Uterus (tissue), 4 donors: ENCODE results near the gene PLEKHM2. TPM values are rescaled to one million over a fixed set of nuclear protein-coding genes. Genes with fewer than 3 reads are reported as not detected.

Experiments
- DNase-seq, 2 donors: peaks; one replicate each; pipeline ENCODE4 v3.0.0-alpha.2; 2019 to 2020
- H3K27ac ChIP-seq, 2 donors: fragments of 200-600 bp; sonication (generic); 1 replicate in 1 of 2; 2 replicates in 1 of 2; pipeline ENCODE4 v1.5.1; 2016 to 2018
- H3K27me3 ChIP-seq, 2 donors: fragments of 200-600 bp; sonication (generic); one replicate each; pipeline ENCODE4 v1.5.1; 2018 to 2019; ENCODE audit warnings: control low read depth in 1 of 2
- H3K36me3 ChIP-seq, 2 donors: fragments of 200-600 bp; sonication (generic); one replicate each; pipeline ENCODE4 v1.5.1; 2019; ENCODE audit warnings: control low read depth in 1 of 2
- H3K4me1 ChIP-seq, 2 donors: fragments of 200-600 bp; sonication (generic); one replicate each; pipeline ENCODE4 v1.5.1; 2018 to 2019; ENCODE audit warnings: control low read depth in 1 of 2
- H3K4me3 ChIP-seq, 2 donors: fragments of 200-600 bp; sonication (generic); 1 replicate in 1 of 2; 2 replicates in 1 of 2; pipeline ENCODE4 v1.5.1; 2018 to 2019; ENCODE audit warnings: mild to moderate bottlenecking in 1 of 2
- H3K9me3 ChIP-seq, 2 donors: fragments of 200-600 bp; sonication (generic); one replicate each; pipeline ENCODE4 v1.5.1; 2019; ENCODE audit warnings: control low read depth in 1 of 2
- POLR2A ChIP-seq, 2 donors: fragments of 450-650 bp; IDR thresholded peaks; one replicate each; pipeline ENCODE4 v1.6.1; 2016; ENCODE audit warnings: antibody characterized with exemption in 2 of 2, mild to moderate bottlenecking in 1 of 2, moderate library complexity in 1 of 2
- intact Hi-C: fragments of 100-400 bp; cut with DNase I; formaldehyde crosslinking; loops from one replicate; pipeline ENCODE4 v1.15.1; 2023; ENCODE audit warnings: low total_unique reads
- total RNA-seq, 4 donors: library from RNA; depleted of rRNA in 3 of 4; stranded (reverse); fragments of >200 nt in 3 of 4; gene quantifications; one replicate each; pipeline versions ENCODE4 v1.1.0 to v1.2.4, GENCODE V29; 2014 to 2023
- TF ChIP-seq, protein P1 (sequence below), 4 experiments: fragments of 200-600 bp in 2 of 4; fragments of 450-650 bp in 2 of 4; sonication (generic) in 2 of 4; IDR thresholded peaks; one replicate each; pipeline ENCODE4 v1.5.1; 2016 to 2019; ENCODE audit warnings: antibody characterized with exemption in 4 of 4, mild to moderate bottlenecking in 2 of 4, moderate library complexity in 1 of 4
- donor health status: DM: yes; HTN: yes; CAD: no.

The PLEKHM2 gene, protein sequence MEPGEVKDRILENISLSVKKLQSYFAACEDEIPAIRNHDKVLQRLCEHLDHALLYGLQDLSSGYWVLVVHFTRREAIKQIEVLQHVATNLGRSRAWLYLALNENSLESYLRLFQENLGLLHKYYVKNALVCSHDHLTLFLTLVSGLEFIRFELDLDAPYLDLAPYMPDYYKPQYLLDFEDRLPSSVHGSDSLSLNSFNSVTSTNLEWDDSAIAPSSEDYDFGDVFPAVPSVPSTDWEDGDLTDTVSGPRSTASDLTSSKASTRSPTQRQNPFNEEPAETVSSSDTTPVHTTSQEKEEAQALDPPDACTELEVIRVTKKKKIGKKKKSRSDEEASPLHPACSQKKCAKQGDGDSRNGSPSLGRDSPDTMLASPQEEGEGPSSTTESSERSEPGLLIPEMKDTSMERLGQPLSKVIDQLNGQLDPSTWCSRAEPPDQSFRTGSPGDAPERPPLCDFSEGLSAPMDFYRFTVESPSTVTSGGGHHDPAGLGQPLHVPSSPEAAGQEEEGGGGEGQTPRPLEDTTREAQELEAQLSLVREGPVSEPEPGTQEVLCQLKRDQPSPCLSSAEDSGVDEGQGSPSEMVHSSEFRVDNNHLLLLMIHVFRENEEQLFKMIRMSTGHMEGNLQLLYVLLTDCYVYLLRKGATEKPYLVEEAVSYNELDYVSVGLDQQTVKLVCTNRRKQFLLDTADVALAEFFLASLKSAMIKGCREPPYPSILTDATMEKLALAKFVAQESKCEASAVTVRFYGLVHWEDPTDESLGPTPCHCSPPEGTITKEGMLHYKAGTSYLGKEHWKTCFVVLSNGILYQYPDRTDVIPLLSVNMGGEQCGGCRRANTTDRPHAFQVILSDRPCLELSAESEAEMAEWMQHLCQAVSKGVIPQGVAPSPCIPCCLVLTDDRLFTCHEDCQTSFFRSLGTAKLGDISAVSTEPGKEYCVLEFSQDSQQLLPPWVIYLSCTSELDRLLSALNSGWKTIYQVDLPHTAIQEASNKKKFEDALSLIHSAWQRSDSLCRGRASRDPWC
- total RNA-seq = 10 to 100 TPM; 21.3 to 70.2 (median 30.7) TPM

DNA sequence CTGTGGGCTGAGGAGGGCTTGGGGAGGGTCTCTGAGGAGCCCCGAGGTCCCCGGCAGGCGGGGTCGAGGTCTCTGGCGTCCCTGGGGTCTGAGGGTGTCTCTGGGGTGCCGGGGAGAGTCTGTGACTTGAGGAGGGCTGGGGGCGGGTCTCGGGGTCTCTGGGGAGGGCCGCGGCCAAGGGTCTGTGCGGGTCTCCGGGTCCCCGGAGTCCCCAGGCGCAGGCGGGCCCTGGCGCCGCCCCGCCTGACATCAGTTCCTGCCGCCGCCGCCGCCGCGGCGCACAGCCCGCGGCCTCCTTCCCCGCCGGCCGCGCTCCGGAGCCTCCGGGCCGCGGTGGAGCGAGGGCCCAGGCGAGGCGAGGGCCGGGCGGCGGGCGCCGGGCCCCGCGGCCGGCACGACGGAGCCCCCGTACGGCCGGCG, at the start of gene PLEKHM2:
Gene PLEKHM2, plus strand, starts transcription at position 279 of the 420 bp plus-strand sequence. CDS start 239 bp downstream, outside the sequence.
- no peaks in the 10 kb centered on the region for H3K36me3 ChIP-seq
- peak within 1 kb of the TSS; percentile 95 to 98 for H3K27ac ChIP-seq
- H3K27me3 ChIP-seq = no peaks in the 10 kb centered on the region
- intact Hi-C loops = no loop called here
- TF ChIP-seq, protein P1, sequence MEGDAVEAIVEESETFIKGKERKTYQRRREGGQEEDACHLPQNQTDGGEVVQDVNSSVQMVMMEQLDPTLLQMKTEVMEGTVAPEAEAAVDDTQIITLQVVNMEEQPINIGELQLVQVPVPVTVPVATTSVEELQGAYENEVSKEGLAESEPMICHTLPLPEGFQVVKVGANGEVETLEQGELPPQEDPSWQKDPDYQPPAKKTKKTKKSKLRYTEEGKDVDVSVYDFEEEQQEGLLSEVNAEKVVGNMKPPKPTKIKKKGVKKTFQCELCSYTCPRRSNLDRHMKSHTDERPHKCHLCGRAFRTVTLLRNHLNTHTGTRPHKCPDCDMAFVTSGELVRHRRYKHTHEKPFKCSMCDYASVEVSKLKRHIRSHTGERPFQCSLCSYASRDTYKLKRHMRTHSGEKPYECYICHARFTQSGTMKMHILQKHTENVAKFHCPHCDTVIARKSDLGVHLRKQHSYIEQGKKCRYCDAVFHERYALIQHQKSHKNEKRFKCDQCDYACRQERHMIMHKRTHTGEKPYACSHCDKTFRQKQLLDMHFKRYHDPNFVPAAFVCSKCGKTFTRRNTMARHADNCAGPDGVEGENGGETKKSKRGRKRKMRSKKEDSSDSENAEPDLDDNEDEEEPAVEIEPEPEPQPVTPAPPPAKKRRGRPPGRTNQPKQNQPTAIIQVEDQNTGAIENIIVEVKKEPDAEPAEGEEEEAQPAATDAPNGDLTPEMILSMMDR (IDR thresholded peaks at IDR 0.05) = no peak
- TF ChIP-seq POLR2A (IDR thresholded peaks at IDR 0.05) = peak; percentile 32 to 44
- H3K4me1 ChIP-seq = peaks cover 0 to 6% of the 10 kb centered on the region in 2 donors
- no peaks in the 10 kb centered on the region for H3K9me3 ChIP-seq
- H3K4me3 ChIP-seq = peak within 1 kb of the TSS; percentile 84 to 95
- DNase-seq = peak; percentile 39 to 45

DNA sequence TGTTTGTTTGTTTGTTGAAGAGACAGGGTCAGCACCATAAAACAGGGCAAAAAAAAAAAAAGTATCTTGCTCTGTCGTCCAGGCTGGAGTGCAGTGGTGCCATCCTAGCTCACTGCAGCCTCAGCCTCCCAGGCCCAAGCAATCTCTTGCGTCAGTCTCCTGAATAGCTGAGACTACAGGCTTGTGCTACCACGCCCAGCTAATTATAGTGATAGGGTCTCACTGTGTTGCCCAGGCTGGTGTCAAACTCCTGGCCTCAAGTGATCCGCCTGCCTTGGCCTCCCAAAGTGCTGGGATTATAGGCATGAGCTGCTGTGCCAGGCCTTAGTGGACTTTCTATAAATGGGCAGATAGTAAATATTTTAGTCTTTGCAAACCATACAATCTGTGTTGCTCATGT, 47.7 kb upstream of the PLEKHM2 start:
- no peaks in the 10 kb centered on the region for H3K36me3 ChIP-seq
- no peak overlapping the region for H3K27ac ChIP-seq
- TF ChIP-seq POLR2A (IDR thresholded peaks at IDR 0.05) = no peak
- TF ChIP-seq, protein P1 (IDR thresholded peaks at IDR 0.05) = no peak
- H3K9me3 ChIP-seq = no peaks in the 10 kb centered on the region
- intact Hi-C loops = no loop called here
- H3K4me1 ChIP-seq = no peaks in the 10 kb centered on the region
- no peaks in the 10 kb centered on the region for H3K27me3 ChIP-seq
- no peak overlapping the region for H3K4me3 ChIP-seq
- DNase-seq = no peak

DNA sequence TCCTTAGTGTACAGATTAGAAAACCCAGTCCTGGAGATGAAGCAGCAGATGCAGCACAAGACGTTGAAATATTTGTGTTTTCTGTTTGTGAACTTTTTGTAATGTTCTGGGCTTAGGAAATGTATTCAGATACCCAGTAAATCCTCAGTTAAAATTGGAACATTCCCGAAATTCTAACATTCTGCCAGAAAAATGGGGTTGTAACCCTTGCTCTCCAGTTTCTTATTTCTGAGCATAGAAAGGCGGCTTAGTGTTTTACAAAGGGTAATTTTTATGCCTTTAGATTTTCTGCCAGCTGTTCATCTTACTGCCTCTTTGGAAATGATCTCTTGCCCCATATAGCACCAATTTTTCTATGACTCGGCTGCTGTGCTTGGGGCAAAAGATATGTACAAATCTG, 46.3 kb upstream of the PLEKHM2 start:
- Histone ChIP-seq H3K27me3 (no peaks in the 10 kb centered on the region), H3K4me1 (no peaks in the 10 kb centered on the region), H3K4me3 (no peak overlapping the region), H3K9me3 (no peaks in the 10 kb centered on the region), H3K36me3 (no peaks in the 10 kb centered on the region), H3K27ac (no peak overlapping the region)
- intact Hi-C loops = no loop called here
- no peak for DNase-seq
- TF ChIP-seq, protein P1 (IDR thresholded peaks at IDR 0.05) = no peak
- no peak for TF ChIP-seq POLR2A (IDR thresholded peaks at IDR 0.05)

DNA sequence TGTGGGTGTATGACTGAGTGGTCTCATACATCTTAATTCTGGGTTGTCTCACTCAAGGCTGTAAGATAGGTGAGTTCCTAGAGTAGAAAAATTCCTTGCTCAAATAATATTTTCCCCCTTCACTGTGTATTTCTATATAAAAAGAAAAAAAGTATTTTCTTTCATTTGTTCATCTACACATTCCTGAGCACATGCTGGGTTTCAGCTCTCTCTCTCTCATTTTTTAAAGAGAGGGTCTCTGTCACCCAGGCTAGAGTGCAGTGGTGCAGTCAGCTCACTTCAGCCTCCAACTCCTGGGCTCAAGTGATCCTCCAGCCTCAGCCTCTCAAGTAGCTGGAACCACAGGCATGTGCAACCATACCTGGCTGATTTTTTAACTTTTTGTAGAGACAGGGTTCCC, 44.9 kb upstream of the PLEKHM2 start:
- H3K4me3 ChIP-seq = no peak overlapping the region
- H3K9me3 ChIP-seq = no peaks in the 10 kb centered on the region
- TF ChIP-seq, protein P1 (IDR thresholded peaks at IDR 0.05) = no peak
- no peak for TF ChIP-seq POLR2A (IDR thresholded peaks at IDR 0.05)
- no peak overlapping the region for H3K27ac ChIP-seq
- DNase-seq = no peak
- H3K4me1 ChIP-seq = no peaks in the 10 kb centered on the region
- intact Hi-C loops = no loop called here
- H3K27me3 ChIP-seq = no peaks in the 10 kb centered on the region
- H3K36me3 ChIP-seq = no peaks in the 10 kb centered on the region
